Amygdala (tissue), 56 donors: ENCODE data around the gene TANGO2.

ENCODE experiments used
- DNase-seq, 56 donors: peaks; one replicate each; lab custom pipeline; 2025; lab: John Stamatoyannopoulos, UW

Gene TANGO2

DNA sequence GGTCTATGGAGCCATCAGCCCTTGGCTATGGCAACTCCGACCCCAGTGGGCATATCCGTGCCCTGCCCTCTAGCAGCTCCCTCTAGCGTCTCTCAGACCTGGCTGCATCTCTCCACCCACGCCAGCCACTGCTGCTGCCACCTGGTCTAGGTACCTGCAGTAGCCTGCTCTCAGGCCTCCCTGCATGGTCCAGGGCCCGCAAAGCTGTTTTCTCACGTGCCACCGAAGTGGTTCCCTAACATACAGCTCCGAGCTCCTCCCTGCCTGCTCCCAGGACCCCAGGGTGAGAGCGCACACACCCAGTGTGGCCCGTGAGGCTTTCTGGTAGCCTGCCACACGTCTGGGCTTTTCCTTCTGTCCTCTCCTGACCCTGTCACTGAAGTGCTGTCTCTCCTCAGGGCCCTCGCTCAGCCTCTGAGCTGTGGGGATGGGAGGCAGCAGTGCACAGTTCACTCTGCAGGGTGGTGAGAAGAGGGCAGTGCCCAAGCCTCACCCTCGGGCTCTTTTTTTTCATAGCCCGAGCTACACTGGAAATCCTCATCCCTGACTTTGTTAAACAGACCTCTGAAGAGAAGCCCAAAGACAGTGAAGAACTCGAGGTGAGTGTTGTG lies 73.4 kb downstream of the TANGO2 start:
- DNase-seq, result no peak

GRCh38 chr22:20095521-20095920 lies 74.6 kb downstream of the TANGO2 start:
- DNase-seq, result no peak

DNA sequence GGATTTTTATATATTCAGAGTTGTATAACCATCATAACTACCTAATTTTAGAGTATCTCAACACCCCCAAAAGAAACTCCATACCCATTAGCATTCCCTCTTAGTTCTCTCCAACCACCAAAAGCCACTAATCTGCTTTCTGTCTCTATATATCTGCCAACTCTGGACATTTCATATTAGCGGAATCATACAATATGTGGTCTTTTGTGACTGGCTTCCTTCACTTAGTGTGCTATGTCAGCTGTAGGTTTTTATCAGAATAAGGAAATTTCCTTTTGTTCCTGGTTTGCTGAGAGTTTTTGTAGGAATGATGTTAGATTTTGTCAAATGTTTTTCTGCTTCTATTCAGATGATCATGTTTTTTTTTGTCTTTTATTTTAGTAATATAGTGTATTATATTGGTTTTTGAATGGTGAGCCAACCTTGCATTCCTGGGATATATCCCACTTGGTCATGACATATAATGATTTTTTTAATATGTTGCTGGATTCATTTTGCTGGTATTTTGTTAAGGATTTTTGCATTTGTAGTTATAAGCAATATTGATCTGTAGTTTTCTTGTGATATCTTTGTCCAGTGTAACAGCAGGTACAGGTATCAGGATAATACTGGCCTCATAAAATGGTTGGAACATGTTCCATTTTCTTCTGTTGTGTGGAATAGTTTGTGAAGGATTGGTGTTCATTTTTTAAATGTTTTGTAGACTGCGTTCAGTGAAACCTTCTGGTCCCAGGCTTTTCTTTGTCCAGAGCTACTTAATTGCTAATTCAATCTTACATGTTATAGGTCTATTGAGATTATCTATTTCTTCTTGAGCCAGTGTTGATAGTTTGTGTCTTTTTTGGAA lies 75.9 kb downstream of the TANGO2 start:
- no peak for DNase-seq

DNA sequence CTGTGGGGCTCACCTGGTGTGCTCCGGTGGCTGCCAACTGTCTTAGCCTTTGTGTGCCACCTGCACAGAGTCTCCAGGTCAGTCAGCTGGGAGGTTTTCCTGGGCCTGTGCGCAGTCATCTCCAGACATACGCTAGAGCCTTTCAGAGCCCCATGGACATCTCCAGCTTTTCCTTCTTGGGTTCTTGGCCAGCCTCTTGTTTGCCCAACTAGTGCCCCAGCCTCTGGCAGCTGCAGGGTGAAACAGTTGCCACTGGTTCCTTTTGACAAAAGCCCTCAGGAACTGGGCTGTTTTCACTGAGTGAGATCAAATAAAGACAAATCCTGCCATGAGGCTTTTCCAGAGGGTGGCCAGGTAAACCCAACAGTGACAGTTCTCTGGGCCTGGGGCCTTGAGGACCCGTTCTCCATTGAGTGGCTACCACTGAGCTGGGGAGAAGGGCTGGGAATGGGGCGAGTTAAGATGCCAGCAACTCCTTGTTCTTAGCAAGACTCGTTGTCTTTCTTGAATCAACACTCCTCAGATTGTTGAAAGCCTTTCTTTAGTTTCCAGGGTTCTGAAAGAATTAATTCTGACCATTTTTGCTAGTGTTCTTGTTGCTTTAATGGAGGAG lies 78.3 kb downstream of the TANGO2 start:
- DNase-seq, result no peak

DNA sequence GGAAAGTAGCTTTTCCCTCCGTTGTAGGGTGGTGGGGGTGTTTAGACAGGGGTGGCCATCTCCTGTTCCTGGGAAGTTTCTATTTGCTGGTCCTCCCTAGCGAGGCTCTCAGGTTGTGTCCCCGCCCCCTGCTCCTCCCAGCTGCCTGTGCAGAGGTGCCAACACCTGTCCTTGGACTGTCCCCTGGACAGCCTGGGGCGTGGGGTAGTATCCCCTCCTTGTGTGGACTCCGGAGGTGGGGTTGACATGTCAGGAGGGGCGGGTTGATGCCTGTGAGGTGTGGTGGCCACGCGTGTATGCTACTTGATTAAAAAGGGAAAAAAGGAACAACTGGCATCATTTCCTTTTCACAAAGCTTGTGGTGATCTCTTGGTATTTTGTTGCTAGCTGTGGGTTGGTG lies 80.7 kb downstream of the TANGO2 start:
- DNase-seq, result no peak

DNA sequence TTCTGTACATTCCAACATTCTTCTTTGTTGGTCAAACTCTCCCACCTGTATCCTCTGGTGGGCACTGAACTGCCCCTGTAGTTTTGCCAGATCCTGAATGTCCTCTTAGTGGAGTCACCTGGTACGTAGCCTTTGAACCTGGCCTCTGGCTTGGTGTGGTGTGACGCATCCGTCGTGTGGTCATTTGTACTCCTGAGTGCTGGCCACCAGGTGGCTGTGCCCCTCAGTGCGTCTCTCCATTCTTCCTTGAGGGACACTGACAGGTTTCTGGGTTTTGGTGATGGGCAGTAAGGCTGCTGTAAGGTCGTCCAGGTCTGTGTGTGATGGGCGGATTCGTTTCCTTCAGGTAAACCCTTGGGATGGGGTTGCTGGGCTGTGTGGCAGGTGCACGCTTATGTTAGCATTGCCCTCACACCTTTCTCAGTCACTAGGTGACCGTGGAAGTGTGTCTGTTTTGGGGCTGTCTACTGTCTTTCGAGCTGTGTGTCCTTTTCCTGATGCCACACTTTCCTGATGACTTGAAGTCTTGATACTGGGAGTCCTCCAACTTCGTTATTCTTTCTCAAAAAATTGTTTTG lies 81.4 kb downstream of the TANGO2 start:
- DNase-seq, result no peak

GRCh38 chr22:20105456-20106204 lies 84.7 kb downstream of the TANGO2 start:
- no peak for DNase-seq

GRCh38 chr22:20106205-20106848 lies 85.4 kb downstream of the TANGO2 start:
- DNase-seq, result peak in 2 of 56 donors; percentile 24 to 44

DNA sequence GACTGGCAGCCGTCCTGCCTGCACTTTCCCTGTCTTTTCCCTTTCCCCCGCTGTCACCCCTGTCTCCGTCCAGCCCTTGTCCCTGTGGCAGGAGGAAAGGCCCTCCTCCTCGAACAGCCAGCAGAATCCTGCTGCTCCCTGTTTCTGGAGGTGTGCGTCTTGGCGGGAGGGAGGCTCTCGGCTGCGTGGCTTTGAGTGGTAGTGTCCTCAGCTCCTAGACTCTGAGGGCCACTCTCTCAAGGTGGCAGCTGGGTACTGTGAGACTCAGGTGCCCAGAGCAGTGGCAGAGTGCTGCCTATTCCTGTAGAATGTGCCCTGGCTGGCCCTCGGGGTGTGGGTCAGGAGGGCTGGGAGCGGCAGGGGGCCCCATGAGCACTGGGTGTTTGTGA lies 85.9 kb downstream of the TANGO2 start:
- DNase-seq, result no peak

- no peak for DNase-seq
Observed at GRCh38 chr22:20107471-20107901, 86.6 kb downstream of the TANGO2 start.

DNA sequence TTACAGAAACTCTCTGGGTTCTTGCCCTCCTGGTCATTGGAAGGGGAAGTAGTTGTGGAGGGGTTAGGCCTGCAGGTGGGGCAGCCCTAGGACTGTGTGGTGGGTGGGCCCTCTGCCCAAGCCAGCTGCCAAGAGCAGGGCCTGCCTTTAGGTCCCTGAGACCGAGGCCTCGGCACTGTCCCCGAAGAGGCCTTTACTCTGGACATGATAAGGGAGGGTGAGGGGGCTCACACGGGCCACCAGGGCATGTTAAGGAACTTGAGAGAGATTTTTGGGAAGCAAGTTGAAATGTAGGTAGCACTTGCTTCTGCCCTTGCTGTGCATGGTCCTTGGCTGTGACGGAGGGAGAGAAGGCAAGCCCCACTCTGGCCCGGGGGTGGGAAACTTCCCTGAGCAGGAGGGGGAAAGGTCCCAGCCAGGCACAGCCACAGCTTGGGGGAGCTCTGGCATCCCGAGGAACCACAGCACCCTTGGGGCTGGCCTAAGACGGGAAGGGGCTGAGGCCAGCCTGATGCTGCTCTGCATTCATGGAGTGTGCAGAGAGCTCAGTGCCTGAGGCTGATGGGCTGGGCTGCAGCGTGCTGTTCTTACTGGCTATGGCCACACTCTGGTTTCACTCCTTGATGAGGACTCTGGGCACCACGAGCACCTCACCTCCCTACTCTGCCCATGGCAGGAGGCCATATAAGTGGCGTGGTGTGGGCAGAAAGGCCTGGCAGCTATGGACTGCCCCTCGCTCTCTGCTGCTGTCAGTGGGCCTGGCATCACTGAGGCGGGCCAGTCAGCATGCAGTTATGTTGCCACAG lies 87.2 kb downstream of the TANGO2 start:
- DNase-seq, result peak in 1 of 56 donors; percentile 45

DNA sequence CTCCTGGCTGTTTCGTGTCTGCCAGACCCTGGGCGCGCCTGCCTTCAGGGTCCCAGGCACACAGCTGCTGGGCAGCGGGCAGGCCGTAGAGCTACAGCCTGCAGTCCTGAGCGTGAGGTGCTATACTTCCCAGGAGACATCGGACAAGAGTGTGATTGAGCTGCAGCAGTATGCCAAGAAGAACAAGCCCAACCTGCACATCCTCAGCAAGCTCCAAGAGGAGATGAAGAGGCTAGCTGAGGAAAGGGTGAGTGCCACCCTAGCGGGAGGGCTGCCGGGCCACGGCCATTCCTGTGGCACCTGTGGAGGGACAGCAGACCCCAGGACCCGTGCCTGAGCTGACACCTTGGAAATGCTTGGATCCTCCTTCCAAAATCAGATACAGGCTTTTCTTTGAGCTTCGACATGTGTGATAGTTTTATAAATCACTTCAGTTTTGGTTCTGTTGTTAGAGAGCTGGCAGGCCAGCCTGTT lies 87.9 kb downstream of the TANGO2 start:
- no peak for DNase-seq

GRCh38 chr22:20109411-20110358 lies 88.8 kb downstream of the TANGO2 start:
- no peak for DNase-seq

- no peak for DNase-seq
Observed at GRCh38 chr22:20110359-20110985, 89.6 kb downstream of the TANGO2 start.

GRCh38 chr22:20111045-20111688 lies 90.3 kb downstream of the TANGO2 start:
- no peak for DNase-seq

GRCh38 chr22:20111689-20112622 lies 91.0 kb downstream of the TANGO2 start:
- peak in 8 of 56 donors; percentile 20 to 51 (median 38) for DNase-seq
